Neural cell (in vitro differentiated cells): ENCODE measurements around the gene ADIPOR2. TPM values are rescaled to one million over a fixed set of nuclear protein-coding genes. Genes with fewer than 3 reads are reported as not detected.

ENCODE experiments used
- H2AFZ ChIP-seq: fragments of 200-600, 300-800 bp; sonication (generic), shearing (Covaris generic); 2 replicates; pipeline ENCODE4 v1.6.0; 2014; ENCODE audit warnings: low read depth, mild to moderate bottlenecking, antibody characterized with exemption, low read length, moderate library complexity
- H3F3A ChIP-seq: fragments of 200-600 bp; shearing (Covaris generic); 2 replicates; pipeline ENCODE4 v1.6.1; 2016; ENCODE audit warnings: mild to moderate bottlenecking, moderate library complexity, mixed read lengths, antibody characterized with exemption, low read length; ENCODE audit not compliant: insufficient read depth, poor library complexity, severe bottlenecking
- H3K27ac ChIP-seq: fragments of 200-600, 300-800 bp; sonication (generic), shearing (Covaris generic); 2 replicates; pipeline ENCODE4 v1.5.1; 2014; ENCODE audit warnings: mild to moderate bottlenecking, low read length, moderate library complexity
- H3K27me3 ChIP-seq: fragments of 300-800, 200-600 bp; sonication (generic), shearing (Covaris generic); 2 replicates; pipeline ENCODE4 v1.6.0; 2014; ENCODE audit warnings: mild to moderate bottlenecking, low read depth, low read length, moderate library complexity; ENCODE audit not compliant: insufficient read depth
- H3K36me3 ChIP-seq: fragments of 300-800, 200-600 bp; sonication (generic), shearing (Covaris generic); 2 replicates; pipeline ENCODE4 v1.5.1; 2014; ENCODE audit warnings: mild to moderate bottlenecking, antibody characterized with exemption, low read length, moderate library complexity; ENCODE audit not compliant: insufficient read depth
- H3K4me2 ChIP-seq: fragments of 300-800, 200-600 bp; sonication (generic), shearing (Covaris generic); 2 replicates; pipeline ENCODE4 v1.6.0; 2014; ENCODE audit warnings: mild to moderate bottlenecking, low read length
- H3K4me3 ChIP-seq: fragments of 300-800, 200-600 bp; sonication (generic), shearing (Covaris generic); 2 replicates; pipeline ENCODE4 v1.5.1; 2014; ENCODE audit warnings: mild to moderate bottlenecking, low read length, moderate library complexity
- H3K79me2 ChIP-seq: fragments of 200-600 bp; shearing (Covaris generic); replicated peaks from 2 replicates; pipeline ENCODE4 v1.6.0; 2014; ENCODE audit warnings: mild to moderate bottlenecking, low read length, moderate library complexity; ENCODE audit not compliant: insufficient read depth
- H3K9ac ChIP-seq: fragments of 300-800, 200-600 bp; sonication (generic), shearing (Covaris generic); 2 replicates; pipeline ENCODE4 v1.6.1; 2016; ENCODE audit warnings: mild to moderate bottlenecking, low read length, mixed read lengths
- H3K9me2 ChIP-seq: fragments of 200-600 bp; shearing (Covaris generic); 2 replicates; pipeline ENCODE4 v1.6.1; 2016; ENCODE audit warnings: mild to moderate bottlenecking, low read length, mixed read lengths; ENCODE audit not compliant: insufficient read depth
- H3K9me3 ChIP-seq: fragments of 200-600, 300-800 bp; sonication (generic), shearing (Covaris generic); 2 replicates; pipeline ENCODE4 v1.6.1; 2016; ENCODE audit warnings: mild to moderate bottlenecking, mixed run types, low read length, moderate library complexity, mixed read lengths
- H4K20me1 ChIP-seq: fragments of 200-600 bp; shearing (Covaris generic); 2 replicates; pipeline ENCODE4 v1.6.1; 2016; ENCODE audit warnings: mild to moderate bottlenecking, mixed run types; ENCODE audit not compliant: insufficient read depth
- EP300 ChIP-seq: fragments of 450-650 bp; conservative IDR thresholded peaks from 2 replicates; pipeline ENCODE4 v1.6.1; 2014; ENCODE audit warnings: antibody characterized with exemption, mild to moderate bottlenecking, moderate library complexity; ENCODE audit not compliant: poor library complexity, severe bottlenecking
- EZH2 ChIP-seq: fragments of 200-600, 300-800 bp; shearing (Covaris generic), sonication (generic); IDR thresholded peaks from 2 replicates; pipeline ENCODE4 v1.6.1; 2014; ENCODE audit warnings: antibody characterized with exemption, low read length, borderline replicate concordance, mild to moderate bottlenecking; ENCODE audit not compliant: insufficient read depth, poor library complexity, severe bottlenecking
- MXI1 ChIP-seq: fragments of 450-650 bp; conservative IDR thresholded peaks from 2 replicates; pipeline ENCODE4 v1.6.1; 2014; ENCODE audit warnings: antibody characterized with exemption, mild to moderate bottlenecking; ENCODE audit not compliant: poor library complexity, severe bottlenecking
- POLR2AphosphoS5 ChIP-seq: IDR thresholded peaks from 2 replicates; pipeline ENCODE4 v1.6.1; 2012
- RAD21 ChIP-seq: fragments of 450-650 bp; conservative IDR thresholded peaks from 2 replicates; pipeline ENCODE4 v1.6.1; 2014; ENCODE audit warnings: antibody characterized with exemption, mild to moderate bottlenecking, moderate library complexity
- SMC3 ChIP-seq: fragments of 450-650 bp; conservative IDR thresholded peaks from 2 replicates; pipeline ENCODE4 v1.6.1; 2014; ENCODE audit warnings: antibody characterized with exemption, mild to moderate bottlenecking, moderate library complexity; ENCODE audit not compliant: poor library complexity
- TAF1 ChIP-seq: IDR thresholded peaks from 2 replicates; pipeline ENCODE4 v1.6.1; 2012; ENCODE audit warnings: low read depth
- polyA plus RNA-seq: library from polyadenylated mRNA; depleted of rRNA; stranded (reverse); fragments of >200 nt; gene quantifications from 2 replicates; pipeline ENCODE4 v1.2.3, GENCODE V29; 2014
- TF ChIP-seq, protein P1 (sequence below): fragments of 450-650 bp; IDR thresholded peaks from 2 replicates; pipeline ENCODE4 v1.5.1; 2014; ENCODE audit warnings: antibody characterized with exemption, mild to moderate bottlenecking, moderate library complexity; ENCODE audit not compliant: poor library complexity, severe bottlenecking
- TF ChIP-seq, protein P2 (sequence below): IDR thresholded peaks from 2 replicates; pipeline ENCODE4 v1.6.1; 2012; ENCODE audit warnings: borderline replicate concordance

ADIPOR2 gene
- polyA plus RNA-seq, 1 donor from 2014 or later: 18.5 TPM

DNA sequence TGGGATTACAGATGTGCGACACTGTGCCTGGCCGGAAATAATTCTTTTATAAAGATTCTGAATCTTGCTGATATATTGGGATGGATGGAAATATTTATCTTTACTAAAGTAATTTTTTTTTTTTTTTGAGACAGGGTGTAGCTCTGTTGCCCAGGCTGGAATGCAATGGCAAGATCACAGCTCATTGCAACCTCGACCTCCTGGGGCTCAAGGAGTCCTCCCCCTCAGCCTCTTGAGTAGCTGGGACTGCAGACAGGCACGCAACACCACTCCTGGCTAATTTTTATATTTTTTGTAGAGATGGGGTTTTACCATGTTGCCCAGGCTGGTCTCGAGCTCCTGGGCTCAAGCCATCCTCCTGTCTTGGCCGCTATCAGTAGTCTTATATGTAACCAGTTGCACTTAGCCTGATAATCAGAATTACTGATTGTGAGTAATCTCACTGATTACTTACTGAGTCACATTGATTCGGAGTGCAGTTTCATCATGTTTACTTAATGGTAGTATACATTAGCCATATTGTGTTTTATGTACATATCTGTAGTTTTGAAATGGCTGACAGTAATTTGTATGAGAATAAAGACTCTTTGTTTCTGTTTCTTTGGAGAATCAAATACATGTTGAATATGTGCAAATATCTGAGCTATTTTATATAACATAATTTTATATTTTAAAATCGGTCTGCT is 79.1 kb downstream of the ADIPOR2 start:
- H3K9me2 ChIP-seq: no peaks in the 10 kb centered on the region
- no peak for TF ChIP-seq TAF1
- TF ChIP-seq RAD21: no peak
- TF ChIP-seq EZH2: no peak
- H3F3A ChIP-seq: no peaks in the 10 kb centered on the region
- no peak overlapping the region for H3K4me2 ChIP-seq
- H2AFZ ChIP-seq: no peak overlapping the region
- H3K9me3 ChIP-seq: no peaks in the 10 kb centered on the region
- H3K27ac ChIP-seq: no peak overlapping the region
- H4K20me1 ChIP-seq: no peaks in the 10 kb centered on the region
- no peak overlapping the region for H3K9ac ChIP-seq
- peaks cover 6% of the 10 kb centered on the region for H3K79me2 ChIP-seq
- no peaks in the 10 kb centered on the region for H3K36me3 ChIP-seq
- no peak overlapping the region for H3K4me3 ChIP-seq
- H3K27me3 ChIP-seq: no peaks in the 10 kb centered on the region

DNA sequence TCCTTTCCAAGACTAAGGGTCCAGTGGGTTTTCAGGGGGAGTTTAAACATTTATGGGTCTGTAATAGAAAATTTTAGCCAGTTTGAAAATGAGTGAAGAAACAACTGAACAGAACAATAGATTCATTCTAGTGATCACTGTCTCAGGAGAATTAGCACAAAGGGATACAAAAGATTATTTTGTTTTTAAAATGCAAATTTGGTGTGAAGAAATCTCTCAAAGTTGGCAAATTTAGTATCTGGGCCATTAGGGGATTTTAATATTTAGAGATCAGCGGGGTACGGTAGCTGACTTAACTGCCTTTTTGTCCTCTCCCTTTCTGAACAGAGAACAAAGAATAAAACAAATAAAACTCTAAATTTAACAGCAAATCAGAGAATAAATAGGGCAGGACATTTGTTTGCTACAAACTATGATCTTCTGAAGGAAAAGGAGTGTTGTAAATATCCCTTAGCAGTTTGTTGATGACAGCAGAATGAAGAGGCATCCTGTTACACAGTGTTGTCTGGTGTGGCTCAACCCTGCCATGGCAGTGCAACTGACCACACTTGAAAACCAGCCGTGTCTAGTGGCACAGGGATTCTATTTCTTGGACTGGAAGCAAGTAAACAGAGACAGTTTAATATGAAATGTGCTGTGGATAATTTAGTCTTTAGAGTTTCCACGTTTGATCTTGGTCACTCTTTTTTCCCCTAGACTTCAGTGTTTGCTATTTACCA is 83.2 kb downstream of the ADIPOR2 start:
- Histone ChIP-seq H3K27me3 (no peaks in the 10 kb centered on the region), H3K79me2 (no peaks in the 10 kb centered on the region), H4K20me1 (no peaks in the 10 kb centered on the region), H3F3A (no peaks in the 10 kb centered on the region), H3K9me2 (no peaks in the 10 kb centered on the region), H3K4me2 (no peak overlapping the region), H3K9ac (no peak overlapping the region), H3K36me3 (no peaks in the 10 kb centered on the region), H3K4me3 (no peak overlapping the region), H3K27ac (no peak overlapping the region), H3K9me3 (no peaks in the 10 kb centered on the region), H2AFZ (no peak overlapping the region)
- TF ChIP-seq, protein P1, sequence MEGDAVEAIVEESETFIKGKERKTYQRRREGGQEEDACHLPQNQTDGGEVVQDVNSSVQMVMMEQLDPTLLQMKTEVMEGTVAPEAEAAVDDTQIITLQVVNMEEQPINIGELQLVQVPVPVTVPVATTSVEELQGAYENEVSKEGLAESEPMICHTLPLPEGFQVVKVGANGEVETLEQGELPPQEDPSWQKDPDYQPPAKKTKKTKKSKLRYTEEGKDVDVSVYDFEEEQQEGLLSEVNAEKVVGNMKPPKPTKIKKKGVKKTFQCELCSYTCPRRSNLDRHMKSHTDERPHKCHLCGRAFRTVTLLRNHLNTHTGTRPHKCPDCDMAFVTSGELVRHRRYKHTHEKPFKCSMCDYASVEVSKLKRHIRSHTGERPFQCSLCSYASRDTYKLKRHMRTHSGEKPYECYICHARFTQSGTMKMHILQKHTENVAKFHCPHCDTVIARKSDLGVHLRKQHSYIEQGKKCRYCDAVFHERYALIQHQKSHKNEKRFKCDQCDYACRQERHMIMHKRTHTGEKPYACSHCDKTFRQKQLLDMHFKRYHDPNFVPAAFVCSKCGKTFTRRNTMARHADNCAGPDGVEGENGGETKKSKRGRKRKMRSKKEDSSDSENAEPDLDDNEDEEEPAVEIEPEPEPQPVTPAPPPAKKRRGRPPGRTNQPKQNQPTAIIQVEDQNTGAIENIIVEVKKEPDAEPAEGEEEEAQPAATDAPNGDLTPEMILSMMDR: no peak
- no peak for TF ChIP-seq RAD21
- TF ChIP-seq POLR2AphosphoS5: no peak
- no peak for TF ChIP-seq SMC3
- TF ChIP-seq EP300: no peak
- TF ChIP-seq, protein P2, sequence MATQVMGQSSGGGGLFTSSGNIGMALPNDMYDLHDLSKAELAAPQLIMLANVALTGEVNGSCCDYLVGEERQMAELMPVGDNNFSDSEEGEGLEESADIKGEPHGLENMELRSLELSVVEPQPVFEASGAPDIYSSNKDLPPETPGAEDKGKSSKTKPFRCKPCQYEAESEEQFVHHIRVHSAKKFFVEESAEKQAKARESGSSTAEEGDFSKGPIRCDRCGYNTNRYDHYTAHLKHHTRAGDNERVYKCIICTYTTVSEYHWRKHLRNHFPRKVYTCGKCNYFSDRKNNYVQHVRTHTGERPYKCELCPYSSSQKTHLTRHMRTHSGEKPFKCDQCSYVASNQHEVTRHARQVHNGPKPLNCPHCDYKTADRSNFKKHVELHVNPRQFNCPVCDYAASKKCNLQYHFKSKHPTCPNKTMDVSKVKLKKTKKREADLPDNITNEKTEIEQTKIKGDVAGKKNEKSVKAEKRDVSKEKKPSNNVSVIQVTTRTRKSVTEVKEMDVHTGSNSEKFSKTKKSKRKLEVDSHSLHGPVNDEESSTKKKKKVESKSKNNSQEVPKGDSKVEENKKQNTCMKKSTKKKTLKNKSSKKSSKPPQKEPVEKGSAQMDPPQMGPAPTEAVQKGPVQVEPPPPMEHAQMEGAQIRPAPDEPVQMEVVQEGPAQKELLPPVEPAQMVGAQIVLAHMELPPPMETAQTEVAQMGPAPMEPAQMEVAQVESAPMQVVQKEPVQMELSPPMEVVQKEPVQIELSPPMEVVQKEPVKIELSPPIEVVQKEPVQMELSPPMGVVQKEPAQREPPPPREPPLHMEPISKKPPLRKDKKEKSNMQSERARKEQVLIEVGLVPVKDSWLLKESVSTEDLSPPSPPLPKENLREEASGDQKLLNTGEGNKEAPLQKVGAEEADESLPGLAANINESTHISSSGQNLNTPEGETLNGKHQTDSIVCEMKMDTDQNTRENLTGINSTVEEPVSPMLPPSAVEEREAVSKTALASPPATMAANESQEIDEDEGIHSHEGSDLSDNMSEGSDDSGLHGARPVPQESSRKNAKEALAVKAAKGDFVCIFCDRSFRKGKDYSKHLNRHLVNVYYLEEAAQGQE: no peak
- TF ChIP-seq EZH2: no peak
- no peak for TF ChIP-seq TAF1
- TF ChIP-seq MXI1: no peak
